Hippocampal formation (tissue), 2 donors: ENCODE measurements around the gene ZNF283.
A peak's percentile ranks its signal among the peaks of the same experiment; 100 is the strongest.
"Not testable (repeated sequence)": the region's sequence is repeated elsewhere in the genome, so short reads cannot be mapped to it uniquely, and the experiment has no call there.

Experiments used
- DNase-seq, 2 donors: peaks; one replicate each; lab custom pipeline; 2025; lab: John Stamatoyannopoulos, UW

The ZNF283 gene

GRCh38 chr19:43799502-43800142 is 27.5 kb upstream of the ZNF283 start:
- no peak for DNase-seq

GRCh38 chr19:43802216-43802951 is 24.7 kb upstream of the ZNF283 start, which contains the start of gene LYPD5:
Gene LYPD5 (minus strand): TSS chr19:43802447. CDS start chr19:43802380, 67 bp downstream.
- no peak for DNase-seq

- peak in 1 of 2 donors; percentile 33 for DNase-seq
These were observed 22.7 kb upstream of the ZNF283 start for GRCh38 chr19:43804432-43804831.

GRCh38 chr19:43806401-43806800 is 20.7 kb upstream of the ZNF283 start:
- not testable (repeated sequence) for DNase-seq

GRCh38 chr19:43806848-43807247 is 20.3 kb upstream of the ZNF283 start:
- no peak for DNase-seq

- DNase-seq: no peak
These were observed 19.5 kb upstream of the ZNF283 start for GRCh38 chr19:43807651-43808050.

GRCh38 chr19:43809762-43810696 is 17.1 kb upstream of the ZNF283 start:
- peak in 1 of 2 donors; percentile 28 for DNase-seq

- DNase-seq: no peak
These were observed 15.3 kb upstream of the ZNF283 start for GRCh38 chr19:43811837-43812236.

GRCh38 chr19:43812259-43812658 is 14.9 kb upstream of the ZNF283 start:
- no peak for DNase-seq

- DNase-seq: no peak
These were observed 14.4 kb upstream of the ZNF283 start for GRCh38 chr19:43812688-43813087.

- no peak for DNase-seq
These were observed 12.3 kb upstream of the ZNF283 start for GRCh38 chr19:43814663-43815352.

GRCh38 chr19:43817454-43817853 is 9.7 kb upstream of the ZNF283 start:
- not testable (repeated sequence) for DNase-seq

- DNase-seq: no peak
These were observed 8.6 kb upstream of the ZNF283 start for GRCh38 chr19:43818500-43818899.

- DNase-seq: peak in 1 of 2 donors; percentile 45
These were observed 6.8 kb upstream of the ZNF283 start for GRCh38 chr19:43820098-43820883.

- DNase-seq: no peak
These were observed 6.3 kb upstream of the ZNF283 start for GRCh38 chr19:43820884-43821215.

GRCh38 chr19:43823856-43824255 is 3.3 kb upstream of the ZNF283 start:
- not testable (repeated sequence) for DNase-seq

- DNase-seq: not testable (repeated sequence)
These were observed 2.5 kb upstream of the ZNF283 start for GRCh38 chr19:43824572-43824971.

GRCh38 chr19:43839139-43839538 is 12.0 kb downstream of the ZNF283 start:
- no peak for DNase-seq

GRCh38 chr19:43842007-43842406 is 14.9 kb downstream of the ZNF283 start:
- no peak for DNase-seq

- no peak for DNase-seq
These were observed 20.1 kb downstream of the ZNF283 start for GRCh38 chr19:43847246-43847645.

- no peak for DNase-seq
These were observed 20.8 kb downstream of the ZNF283 start for GRCh38 chr19:43847884-43848283.
